Smooth muscle cell (in vitro differentiated cells): ENCODE measurements around the gene TCF7L2. TPM values are rescaled to one million over a fixed set of nuclear protein-coding genes. Genes with fewer than 3 reads are reported as not detected.

Experiments
- DNase-seq: peaks from one replicate; lab custom pipeline; 2025; ENCODE audit not compliant: unreplicated experiment; lab: John Stamatoyannopoulos, UW
- H2AFZ ChIP-seq: fragments of 200-600 bp; sonication (generic); 2 replicates; pipeline ENCODE4 v1.6.0; 2016; ENCODE audit warnings: antibody characterized with exemption, low read depth, mild to moderate bottlenecking
- H3F3A ChIP-seq: fragments of 200-600 bp; sonication (generic); 2 replicates; pipeline ENCODE4 v1.6.0; 2017; ENCODE audit warnings: antibody characterized with exemption, low read depth
- H3K27ac ChIP-seq: fragments of 200-600 bp; sonication (generic); 2 replicates; pipeline ENCODE4 v1.5.1; 2016; ENCODE audit warnings: low read depth, mild to moderate bottlenecking
- H3K27me3 ChIP-seq: fragments of 200-600 bp; sonication (generic); 2 replicates; pipeline ENCODE4 v1.6.1; 2016; ENCODE audit warnings: low read depth, mild to moderate bottlenecking
- H3K36me3 ChIP-seq: fragments of 200-600 bp; sonication (generic); 2 replicates; pipeline ENCODE4 v1.5.1; 2016; ENCODE audit warnings: low read depth
- H3K4me1 ChIP-seq: fragments of 200-600 bp; sonication (generic); 2 replicates; pipeline ENCODE4 v1.5.1; 2016; ENCODE audit warnings: low read depth
- H3K4me2 ChIP-seq: fragments of 200-600 bp; sonication (generic); 2 replicates; pipeline ENCODE4 v1.6.0; 2016; ENCODE audit warnings: mild to moderate bottlenecking
- H3K4me3 ChIP-seq: fragments of 200-600 bp; sonication (generic); 2 replicates; pipeline ENCODE4 v1.5.1; 2016; ENCODE audit warnings: mild to moderate bottlenecking
- H3K79me2 ChIP-seq: fragments of 200-600 bp; sonication (generic); 2 replicates; pipeline ENCODE4 v1.6.0; 2016; ENCODE audit warnings: low read depth, mild to moderate bottlenecking
- H3K9ac ChIP-seq: fragments of 200-600 bp; sonication (generic); 2 replicates; pipeline ENCODE4 v1.6.0; 2016; ENCODE audit warnings: low read depth
- H3K9me3 ChIP-seq: fragments of 200-600 bp; sonication (generic); replicated peaks from 2 replicates; pipeline ENCODE4 v1.5.1; 2016; ENCODE audit warnings: low read depth
- H4K20me1 ChIP-seq: fragments of 200-600 bp; sonication (generic); 2 replicates; pipeline ENCODE4 v1.6.0; 2016; ENCODE audit warnings: low read depth
- WGBS: methylation state at CpG from one replicate; pipeline ENCODE4 v1.1.7; 2016; ENCODE audit warnings: low lambda C conversion rate; 5-methylcytosine and 5-hydroxymethylcytosine counted together
- polyA plus RNA-seq: library from polyadenylated mRNA; unstranded; fragments of >200 nt; fragmentation: Nextera tagmentation; extraction: Ambion mirVana; gene quantifications from 2 replicates; pipeline ENCODE4 v1.2.1, GENCODE V29; 2016
- total RNA-seq: library from RNA; depleted of rRNA; stranded (reverse); fragments of >200 nt; gene quantifications from 2 replicates; pipeline ENCODE4 v1.2.3, GENCODE V29; 2014
- TF ChIP-seq, protein P1 (sequence below): fragments of 200-600 bp; sonication (generic); IDR thresholded peaks from 2 replicates; pipeline ENCODE4 v1.5.1; 2017; ENCODE audit warnings: borderline replicate concordance, mild to moderate bottlenecking, antibody characterized with exemption; ENCODE audit not compliant: insufficient read depth, poor library complexity, severe bottlenecking

TCF7L2 gene
- total RNA-seq (9.1 and 14.6 TPM in 2 replicates), polyA plus RNA-seq (17.7 and 21.6 TPM in 2 replicates)

DNA sequence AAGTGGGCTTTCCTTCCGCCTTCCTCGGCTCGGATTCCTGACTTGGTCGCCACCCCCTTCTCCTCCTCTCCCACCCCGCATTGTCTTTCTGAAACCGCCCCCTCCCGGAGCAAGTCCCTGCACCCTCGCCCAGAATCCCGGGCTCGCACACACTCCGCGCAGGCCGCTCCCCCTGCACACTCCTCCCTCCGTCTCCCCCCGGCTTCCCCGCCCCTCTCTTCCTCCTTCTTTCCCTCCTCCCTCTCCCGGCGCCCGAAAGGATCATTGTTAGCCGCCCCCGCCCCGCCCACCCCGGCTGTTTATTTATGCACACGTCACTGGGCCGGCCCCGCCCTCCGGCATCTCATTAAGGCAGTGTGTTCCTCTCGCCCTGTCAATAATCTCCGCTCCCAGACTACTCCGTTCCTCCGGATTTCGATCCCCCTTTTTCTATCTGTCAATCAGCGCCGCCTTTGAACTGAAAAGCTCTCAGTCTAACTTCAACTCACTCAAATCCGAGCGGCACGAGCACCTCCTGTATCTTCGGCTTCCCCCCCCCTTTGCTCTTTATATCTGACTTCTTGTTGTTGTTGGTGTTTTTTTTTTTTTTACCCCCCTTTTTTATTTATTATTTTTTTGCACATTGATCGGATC, at the start of gene TCF7L2:
TSS of gene TCF7L2 (plus strand) at position 373 of the 633 bp plus-strand sequence. CDS start 510 bp downstream, outside the sequence.
- peaks cover 38% of the 10 kb centered on the region for H3K79me2 ChIP-seq
- peaks cover 31% of the 10 kb centered on the region for H3K4me1 ChIP-seq
- TF ChIP-seq, protein P1, sequence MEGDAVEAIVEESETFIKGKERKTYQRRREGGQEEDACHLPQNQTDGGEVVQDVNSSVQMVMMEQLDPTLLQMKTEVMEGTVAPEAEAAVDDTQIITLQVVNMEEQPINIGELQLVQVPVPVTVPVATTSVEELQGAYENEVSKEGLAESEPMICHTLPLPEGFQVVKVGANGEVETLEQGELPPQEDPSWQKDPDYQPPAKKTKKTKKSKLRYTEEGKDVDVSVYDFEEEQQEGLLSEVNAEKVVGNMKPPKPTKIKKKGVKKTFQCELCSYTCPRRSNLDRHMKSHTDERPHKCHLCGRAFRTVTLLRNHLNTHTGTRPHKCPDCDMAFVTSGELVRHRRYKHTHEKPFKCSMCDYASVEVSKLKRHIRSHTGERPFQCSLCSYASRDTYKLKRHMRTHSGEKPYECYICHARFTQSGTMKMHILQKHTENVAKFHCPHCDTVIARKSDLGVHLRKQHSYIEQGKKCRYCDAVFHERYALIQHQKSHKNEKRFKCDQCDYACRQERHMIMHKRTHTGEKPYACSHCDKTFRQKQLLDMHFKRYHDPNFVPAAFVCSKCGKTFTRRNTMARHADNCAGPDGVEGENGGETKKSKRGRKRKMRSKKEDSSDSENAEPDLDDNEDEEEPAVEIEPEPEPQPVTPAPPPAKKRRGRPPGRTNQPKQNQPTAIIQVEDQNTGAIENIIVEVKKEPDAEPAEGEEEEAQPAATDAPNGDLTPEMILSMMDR: no peak
- peak within 1 kb of the TSS; percentile 69 for H3K4me3 ChIP-seq
- H3K9me3 ChIP-seq: no peaks in the 10 kb centered on the region
- under 1% methylated on average over 12 of the region's 39 CpGs for WGBS
- H3K27me3 ChIP-seq: no peaks in the 10 kb centered on the region
- peak within 1 kb of the TSS; percentile 67 for H2AFZ ChIP-seq
- H3K27ac ChIP-seq: peak within 1 kb of the TSS; percentile 54
- peaks cover 10% of the 10 kb centered on the region for H4K20me1 ChIP-seq
- H3K9ac ChIP-seq: peak within 1 kb of the TSS; percentile 70
- DNase-seq: peak; percentile 87
- H3K36me3 ChIP-seq: no peaks in the 10 kb centered on the region
- H3F3A ChIP-seq: peaks cover 24% of the 10 kb centered on the region
- H3K4me2 ChIP-seq: peak within 1 kb of the TSS; percentile 98

DNA sequence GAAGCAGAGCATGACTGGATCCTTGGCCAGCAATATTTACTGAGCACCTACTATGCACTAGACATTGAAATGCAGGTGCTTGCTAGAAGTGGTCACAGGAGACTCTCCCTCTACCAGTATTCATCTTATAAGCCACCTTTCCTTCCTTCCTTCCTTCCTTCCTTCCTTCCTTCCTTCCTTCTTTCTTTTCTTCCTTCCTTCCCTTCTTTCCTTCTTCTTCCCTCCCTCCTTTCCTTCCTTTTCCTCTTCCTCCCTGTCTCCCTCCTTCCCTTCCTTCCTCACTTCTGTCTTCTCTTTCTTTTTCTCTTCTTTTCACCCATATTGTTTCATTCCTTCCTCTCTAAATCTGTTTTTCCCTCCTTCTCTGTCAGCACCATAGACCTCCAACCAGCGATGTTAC, 47.3 kb upstream of the TCF7L2 start:
- no peak overlapping the region for H2AFZ ChIP-seq
- H3K9ac ChIP-seq: no peak overlapping the region
- TF ChIP-seq, protein P1: no peak
- H3K36me3 ChIP-seq: no peaks in the 10 kb centered on the region
- H3K4me1 ChIP-seq: peaks cover 11% of the 10 kb centered on the region
- WGBS: 84% methylated on average over 1 of the region's 1 CpG
- H3K4me3 ChIP-seq: no peak overlapping the region
- no peaks in the 10 kb centered on the region for H3K27me3 ChIP-seq
- no peak for DNase-seq
- H4K20me1 ChIP-seq: no peaks in the 10 kb centered on the region
- H3K4me2 ChIP-seq: no peak overlapping the region
- no peak overlapping the region for H3K27ac ChIP-seq
- H3K9me3 ChIP-seq: no peaks in the 10 kb centered on the region
- H3K79me2 ChIP-seq: no peaks in the 10 kb centered on the region
- H3F3A ChIP-seq: no peaks in the 10 kb centered on the region

DNA sequence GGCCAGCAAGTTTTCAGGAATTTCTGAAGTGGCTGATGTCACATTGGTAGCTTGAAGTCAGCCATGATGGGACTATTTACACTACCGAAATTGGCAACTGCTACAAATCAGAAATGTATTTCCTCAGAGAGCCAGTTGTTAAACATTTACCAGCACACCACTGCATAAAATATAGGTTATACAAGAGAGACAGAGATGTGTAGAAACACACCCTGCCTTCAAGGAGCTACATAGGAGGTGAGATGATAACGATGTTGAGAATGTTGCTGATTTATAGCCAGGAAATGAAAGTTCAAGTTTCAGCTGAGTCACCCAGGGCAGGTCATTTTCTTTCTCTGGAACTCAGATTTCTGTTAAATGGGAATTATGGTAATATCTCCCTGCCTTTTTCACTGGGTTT, 46.0 kb upstream of the TCF7L2 start:
- H3K4me1 ChIP-seq: peaks cover 7% of the 10 kb centered on the region
- no peak overlapping the region for H3K27ac ChIP-seq
- DNase-seq: no peak
- no peak overlapping the region for H3K4me3 ChIP-seq
- no peak overlapping the region for H3K4me2 ChIP-seq
- TF ChIP-seq, protein P1: no peak
- H3K9ac ChIP-seq: no peak overlapping the region
- no peaks in the 10 kb centered on the region for H4K20me1 ChIP-seq
- H3K79me2 ChIP-seq: no peaks in the 10 kb centered on the region
- H2AFZ ChIP-seq: no peak overlapping the region
- no peaks in the 10 kb centered on the region for H3K9me3 ChIP-seq
- H3K36me3 ChIP-seq: no peaks in the 10 kb centered on the region
- H3F3A ChIP-seq: no peaks in the 10 kb centered on the region
- no peaks in the 10 kb centered on the region for H3K27me3 ChIP-seq
- 79% methylated on average over 2 of the region's 2 CpGs for WGBS

DNA sequence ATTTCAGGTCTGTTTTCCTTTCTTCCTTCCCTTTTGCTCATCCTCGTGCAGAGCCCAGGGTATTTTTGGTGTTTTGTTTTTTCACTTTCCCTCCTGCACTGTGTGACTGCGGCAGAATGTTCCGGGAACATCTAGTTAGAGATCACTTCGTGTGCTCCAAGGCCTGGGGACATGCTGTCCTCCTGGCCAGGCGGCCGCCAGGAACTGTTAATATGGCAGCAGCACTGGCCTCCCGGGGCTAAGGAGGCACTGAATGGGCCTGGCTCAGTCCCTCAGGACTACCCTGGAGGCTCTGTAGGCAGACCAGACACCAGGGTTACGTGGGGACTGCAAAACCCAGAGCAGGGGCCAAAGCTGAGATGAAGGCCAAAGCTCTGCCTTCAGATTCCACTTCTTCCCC, 43.1 kb upstream of the TCF7L2 start:
- no peak overlapping the region for H3K4me3 ChIP-seq
- no peak overlapping the region for H2AFZ ChIP-seq
- H3K36me3 ChIP-seq: no peaks in the 10 kb centered on the region
- H3F3A ChIP-seq: no peaks in the 10 kb centered on the region
- no peaks in the 10 kb centered on the region for H3K9me3 ChIP-seq
- TF ChIP-seq, protein P1: no peak
- H3K79me2 ChIP-seq: no peaks in the 10 kb centered on the region
- no peak for DNase-seq
- H3K27ac ChIP-seq: no peak overlapping the region
- no peaks in the 10 kb centered on the region for H4K20me1 ChIP-seq
- no peaks in the 10 kb centered on the region for H3K4me1 ChIP-seq
- H3K27me3 ChIP-seq: no peaks in the 10 kb centered on the region
- WGBS: 92% methylated on average over 7 of the region's 8 CpGs
- no peak overlapping the region for H3K9ac ChIP-seq
- no peak overlapping the region for H3K4me2 ChIP-seq
